Tibial nerve (tissue), 4 donors: ENCODE data around the gene ZBTB44.

Experiments used
- CTCF ChIP-seq, 5 experiments: fragments of 200-600 bp in 3 of 5; fragments of 450-650 bp in 2 of 5; sonication (generic) in 3 of 5; IDR thresholded peaks; one replicate each; pipeline ENCODE4 v1.5.1; 2016 to 2019; ENCODE audit warnings: antibody characterized with exemption in 5 of 5, mild to moderate bottlenecking in 3 of 5, moderate library complexity in 2 of 5
- EP300 ChIP-seq, 2 donors: sonication (generic); formaldehyde crosslinking; IDR thresholded peaks; one replicate each; pipeline ENCODE4 v1.6.1; 2017; ENCODE audit warnings: antibody characterized with exemption in 2 of 2, mild to moderate bottlenecking in 1 of 2

- no peak for TF ChIP-seq EP300 (IDR thresholded peaks at IDR 0.05)
- TF ChIP-seq CTCF (IDR thresholded peaks at IDR 0.05): no peak
These were observed 96.1 kb downstream of the ZBTB44 start for GRCh38 chr11:130218501-130219070.
